GM12878 (cell line): Measurements from ENCODE around the gene FOLR2.

ENCODE experiments used
- CBX5 ChIP-seq: sonication (generic); IDR thresholded peaks from 2 replicates; pipeline ENCODE4 v1.6.1; 2016; ENCODE audit warnings: low read depth, moderate library complexity, mild to moderate bottlenecking, inconsistent platforms
- EZH2 ChIP-seq: IDR thresholded peaks from 2 replicates; pipeline ENCODE4 v1.6.1; 2012; ENCODE audit warnings: low read depth, mild to moderate bottlenecking, control low read depth, inconsistent platforms, low read length, borderline replicate concordance; ENCODE audit not compliant: control insufficient read depth
- JUNB ChIP-seq: IDR thresholded peaks from 2 replicates; pipeline ENCODE4 v1.6.1; 2016; ENCODE audit warnings: antibody characterized with exemption, mild to moderate bottlenecking
- MYC ChIP-seq: IDR thresholded peaks from 2 replicates; pipeline ENCODE4 v1.6.1; 2011; ENCODE audit warnings: mild to moderate bottlenecking, low read length, moderate library complexity, inconsistent platforms; ENCODE audit not compliant: insufficient read depth, insufficient replicate concordance, insufficient read length, severe bottlenecking
- POLR2A ChIP-seq: IDR thresholded peaks from 2 replicates; pipeline ENCODE4 v1.6.1; 2011; ENCODE audit warnings: low read depth, mild to moderate bottlenecking, low read length
- RAD21 ChIP-seq: IDR thresholded peaks from 2 replicates; pipeline ENCODE4 v1.6.1; 2011; ENCODE audit warnings: mild to moderate bottlenecking, low read depth, low read length, moderate library complexity; ENCODE audit not compliant: insufficient read depth
- RCOR1 ChIP-seq: conservative IDR thresholded peaks from 2 replicates; pipeline ENCODE4 v1.6.1; 2012; ENCODE audit warnings: low read depth, low read length, improper control_type of control experiment
- SMC3 ChIP-seq: IDR thresholded peaks from 2 replicates; pipeline ENCODE4 v1.6.1; 2011; ENCODE audit warnings: low read length, improper control_type of control experiment, borderline replicate concordance
- ZNF274 ChIP-seq: IDR thresholded peaks from one replicate; pipeline ENCODE4 v1.8.0; 2011; ENCODE audit not compliant: insufficient read length, insufficient read depth
- ZNF384 ChIP-seq: IDR thresholded peaks from 2 replicates; pipeline ENCODE4 v1.6.1; 2012; ENCODE audit warnings: low read depth, mild to moderate bottlenecking, low read length, improper control_type of control experiment, borderline replicate concordance
- TF ChIP-seq, protein P1 (sequence below), 3 experiments: IDR thresholded peaks in 2 of 3; conservative IDR thresholded peaks in 1 of 3; 2 replicates each; pipeline ENCODE4 v1.5.1; 2011; ENCODE audit warnings: low read depth in 3 of 3, low read length in 3 of 3, mild to moderate bottlenecking in 3 of 3, control low read depth in 2 of 3, moderate library complexity in 2 of 3, inconsistent platforms in 1 of 3, mixed read lengths in 1 of 3; ENCODE audit not compliant: control insufficient read depth in 2 of 3, insufficient read depth in 1 of 3; ENCODE audit errors: extremely low read depth in 1 of 3

DNA sequence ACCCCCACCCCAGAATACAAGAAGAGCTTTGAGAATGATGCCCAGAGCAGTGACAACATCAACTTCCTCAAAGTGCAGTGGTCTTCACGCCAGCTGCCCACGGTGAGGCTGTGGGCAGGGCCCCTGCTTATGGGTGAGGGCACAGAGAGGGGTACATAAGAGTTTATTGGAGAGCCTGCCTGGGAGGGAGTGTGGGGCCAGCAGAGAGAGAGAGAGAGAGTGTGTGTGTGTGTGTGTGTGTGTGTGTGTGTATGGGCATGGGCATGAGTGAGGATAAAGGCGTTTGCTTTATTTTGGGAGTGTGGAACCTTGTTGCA is 17.9 kb downstream of the FOLR2 start:
- TF ChIP-seq RCOR1 = no peak
- no peak for TF ChIP-seq ZNF384
- TF ChIP-seq RAD21 = no peak
- TF ChIP-seq CBX5 = no peak
- TF ChIP-seq MYC = no peak
- no peak for TF ChIP-seq POLR2A
- no peak for TF ChIP-seq ZNF274
- TF ChIP-seq EZH2 = no peak
- TF ChIP-seq JUNB = no peak
- TF ChIP-seq, protein P1, sequence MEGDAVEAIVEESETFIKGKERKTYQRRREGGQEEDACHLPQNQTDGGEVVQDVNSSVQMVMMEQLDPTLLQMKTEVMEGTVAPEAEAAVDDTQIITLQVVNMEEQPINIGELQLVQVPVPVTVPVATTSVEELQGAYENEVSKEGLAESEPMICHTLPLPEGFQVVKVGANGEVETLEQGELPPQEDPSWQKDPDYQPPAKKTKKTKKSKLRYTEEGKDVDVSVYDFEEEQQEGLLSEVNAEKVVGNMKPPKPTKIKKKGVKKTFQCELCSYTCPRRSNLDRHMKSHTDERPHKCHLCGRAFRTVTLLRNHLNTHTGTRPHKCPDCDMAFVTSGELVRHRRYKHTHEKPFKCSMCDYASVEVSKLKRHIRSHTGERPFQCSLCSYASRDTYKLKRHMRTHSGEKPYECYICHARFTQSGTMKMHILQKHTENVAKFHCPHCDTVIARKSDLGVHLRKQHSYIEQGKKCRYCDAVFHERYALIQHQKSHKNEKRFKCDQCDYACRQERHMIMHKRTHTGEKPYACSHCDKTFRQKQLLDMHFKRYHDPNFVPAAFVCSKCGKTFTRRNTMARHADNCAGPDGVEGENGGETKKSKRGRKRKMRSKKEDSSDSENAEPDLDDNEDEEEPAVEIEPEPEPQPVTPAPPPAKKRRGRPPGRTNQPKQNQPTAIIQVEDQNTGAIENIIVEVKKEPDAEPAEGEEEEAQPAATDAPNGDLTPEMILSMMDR (IDR thresholded peaks at IDR 0.05 in 2 of 3, conservative IDR thresholded peaks at IDR 0.05 in 1 of 3; ENCODE audit: control insufficient read depth in 2 of 3, extremely low read depth in 1 of 3, insufficient read depth in 1 of 3, low read depth in 3 of 3, low read length in 3 of 3) = no peak
- TF ChIP-seq SMC3 = no peak
